H9 (cell line): ENCODE measurements around the gene OR52E4. TPM values are rescaled to one million over a fixed set of nuclear protein-coding genes. Genes with fewer than 3 reads are reported as not detected.

Experiments used
- DNase-seq: peaks from one replicate; pipeline ENCODE4 v3.0.0-alpha.2; 2017
- H2AFZ ChIP-seq: one replicate; pipeline ENCODE4 v1.6.1; 2013; ENCODE audit warnings: mild to moderate bottlenecking, low read length, control low read depth, moderate library complexity
- H2AK5ac ChIP-seq: 2 replicates; pipeline ENCODE4 v1.6.1; 2013; ENCODE audit warnings: low read length, control low read depth, mixed read lengths; ENCODE audit not compliant: insufficient read length
- H2BK120ac ChIP-seq: one replicate; pipeline ENCODE4 v1.6.1; 2013; ENCODE audit warnings: low read depth, mild to moderate bottlenecking, low read length, control low read depth, inconsistent platforms; ENCODE audit not compliant: poor library complexity, severe bottlenecking
- H2BK12ac ChIP-seq: 2 replicates; pipeline ENCODE4 v1.6.1; 2013; ENCODE audit warnings: low read length, control low read depth, mixed read lengths, low read depth; ENCODE audit not compliant: insufficient read length
- H2BK15ac ChIP-seq: 2 replicates; pipeline ENCODE4 v1.6.1; 2013; ENCODE audit warnings: low read depth, low read length, control low read depth
- H2BK20ac ChIP-seq: one replicate; pipeline ENCODE4 v1.6.1; 2013; ENCODE audit warnings: low read depth, mild to moderate bottlenecking, low read length, control low read depth, inconsistent platforms; ENCODE audit not compliant: poor library complexity, severe bottlenecking
- H2BK5ac ChIP-seq: 2 replicates; pipeline ENCODE4 v1.6.1; 2013; ENCODE audit warnings: low read length, control low read depth, mixed read lengths; ENCODE audit not compliant: insufficient read length
- H3K14ac ChIP-seq: 2 replicates; pipeline ENCODE4 v1.6.1; 2013; ENCODE audit warnings: low read length, control low read depth; ENCODE audit not compliant: insufficient read depth
- H3K18ac ChIP-seq: 2 replicates; pipeline ENCODE4 v1.6.1; 2013; ENCODE audit warnings: low read depth, mild to moderate bottlenecking, mixed read lengths, low read length, control low read depth; ENCODE audit not compliant: insufficient read length
- H3K23ac ChIP-seq: 2 replicates; pipeline ENCODE4 v1.6.1; 2013; ENCODE audit warnings: low read length, control low read depth, mixed read lengths, low read depth; ENCODE audit not compliant: insufficient read length
- H3K23me2 ChIP-seq: 2 replicates; pipeline ENCODE4 v1.6.1; 2013; ENCODE audit warnings: low read depth, mild to moderate bottlenecking, mixed read lengths, low read length, control low read depth; ENCODE audit not compliant: insufficient read length, poor library complexity, severe bottlenecking
- H3K27ac ChIP-seq: 2 replicates; pipeline ENCODE4 v1.5.1; 2013; ENCODE audit warnings: low read length, control low read depth, mixed read lengths, low read depth; ENCODE audit not compliant: insufficient read length
- H3K27me3 ChIP-seq: 2 replicates; pipeline ENCODE4 v1.6.1; 2013; ENCODE audit warnings: low read length, control low read depth, inconsistent platforms; ENCODE audit not compliant: insufficient read depth
- H3K4ac ChIP-seq: 2 replicates; pipeline ENCODE4 v1.6.1; 2013; ENCODE audit warnings: low read depth, mild to moderate bottlenecking, control low read depth, inconsistent platforms, low read length, moderate library complexity
- H3K4me1 ChIP-seq: 2 replicates; pipeline ENCODE4 v1.6.1; 2013; ENCODE audit warnings: low read length, control low read depth, inconsistent platforms; ENCODE audit not compliant: insufficient read depth
- H3K4me2 ChIP-seq: 2 replicates; pipeline ENCODE4 v1.6.1; 2013; ENCODE audit warnings: low read length, control low read depth, mixed read lengths; ENCODE audit not compliant: insufficient read length, insufficient read depth
- H3K56ac ChIP-seq: 2 replicates; pipeline ENCODE4 v1.6.1; 2013; ENCODE audit warnings: low read depth, mild to moderate bottlenecking, mixed read lengths, low read length, control low read depth; ENCODE audit not compliant: insufficient read length
- H3K79me1 ChIP-seq: 2 replicates; pipeline ENCODE4 v1.6.1; 2013; ENCODE audit warnings: low read depth, mild to moderate bottlenecking, moderate library complexity, low read length, control low read depth, inconsistent platforms; ENCODE audit not compliant: insufficient read depth, poor library complexity, severe bottlenecking
- H3K79me2 ChIP-seq: 2 replicates; pipeline ENCODE4 v1.6.1; 2013; ENCODE audit warnings: low read length, control low read depth, inconsistent platforms; ENCODE audit not compliant: insufficient read depth
- H3K9ac ChIP-seq: 2 replicates; pipeline ENCODE4 v1.6.1; 2013; ENCODE audit warnings: low read length, control low read depth, mixed read lengths; ENCODE audit not compliant: insufficient read length; ENCODE audit errors: extremely low read depth
- H3K9me3 ChIP-seq: one replicate; pipeline ENCODE4 v1.6.1; 2013; ENCODE audit warnings: low read depth, low read length, inconsistent platforms; ENCODE audit not compliant: control insufficient read depth
- H3T11ph ChIP-seq: one replicate; pipeline ENCODE4 v1.6.1; 2013; ENCODE audit warnings: mild to moderate bottlenecking, low read length, control low read depth, inconsistent platforms
- H4K20me1 ChIP-seq: one replicate; pipeline ENCODE4 v1.6.1; 2013; ENCODE audit not compliant: control insufficient read depth, insufficient read length, insufficient read depth
- H4K5ac ChIP-seq: 2 replicates; pipeline ENCODE4 v1.6.1; 2013; ENCODE audit warnings: low read depth, mild to moderate bottlenecking, mixed read lengths, low read length, control low read depth; ENCODE audit not compliant: insufficient read length
- H4K8ac ChIP-seq: replicated peaks from 2 replicates; pipeline ENCODE4 v1.6.1; 2013; ENCODE audit warnings: low read length, control low read depth, mixed read lengths, low read depth; ENCODE audit not compliant: insufficient read length
- H4K91ac ChIP-seq: 2 replicates; pipeline ENCODE4 v1.6.1; 2013; ENCODE audit warnings: low read depth, mild to moderate bottlenecking, moderate library complexity, mixed read lengths, low read length, control low read depth; ENCODE audit not compliant: insufficient read length
- H3K27ac Mint-ChIP-seq, 3 experiments: 2 replicates in 2 of 3; 3 replicates in 1 of 3; pipeline ENCODE4 v1.8.0; 2020 to 2021; ENCODE audit warnings: mixed read lengths in 3 of 3, mild to moderate bottlenecking in 1 of 3, moderate library complexity in 1 of 3
- H3K27me3 Mint-ChIP-seq: 2 replicates; pipeline ENCODE4 v1.8.0; 2021; ENCODE audit warnings: low read depth, mild to moderate bottlenecking, moderate library complexity, mixed read lengths
- H3K36me3 Mint-ChIP-seq, 3 experiments: 2 replicates in 2 of 3; 3 replicates in 1 of 3; pipeline ENCODE4 v1.8.0; 2020 to 2021; ENCODE audit warnings: low read depth in 3 of 3, mixed read lengths in 3 of 3; ENCODE audit not compliant: insufficient read depth in 1 of 3
- H3K4me1 Mint-ChIP-seq, 2 experiments: 2 replicates each; pipeline ENCODE4 v1.8.0; 2020; ENCODE audit warnings: mixed read lengths in 2 of 2
- H3K4me3 Mint-ChIP-seq, 2 experiments: 2 replicates in 1 of 2; 3 replicates in 1 of 2; pipeline ENCODE4 v1.8.0; 2020 to 2021; ENCODE audit warnings: mild to moderate bottlenecking in 2 of 2, mixed read lengths in 2 of 2, moderate library complexity in 1 of 2
- H3K9me3 Mint-ChIP-seq, 2 experiments: 2 replicates in 1 of 2; 3 replicates in 1 of 2; pipeline ENCODE4 v1.8.0; 2020; ENCODE audit warnings: mild to moderate bottlenecking in 2 of 2, mixed read lengths in 2 of 2, moderate library complexity in 1 of 2
- CTCF ChIP-seq: fragments of 200-600 bp; sonication (generic); conservative IDR thresholded peaks from 3 replicates; pipeline ENCODE4 v1.8.0; 2021; ENCODE audit warnings: antibody characterized with exemption, mild to moderate bottlenecking
- WGBS: extraction: QIAGEN DNeasy Blood & Tissue Kit; methylation state at CpG from one replicate; pipeline ENCODE4 v1.1.7; 2013; ENCODE audit warnings: missing lambda C conversion rate, low lambda C conversion rate, mixed read lengths; ENCODE audit not compliant: insufficient read length; ENCODE audit errors: extremely low coverage; 5-methylcytosine and 5-hydroxymethylcytosine counted together
- total RNA-seq: library from RNA; stranded (reverse); gene quantifications from 2 replicates; pipeline ENCODE4 v1.2.1, GENCODE V29; 2021

The OR52E4 gene
- total RNA-seq, 1 experiment from 2014 or later: not detected

DNA sequence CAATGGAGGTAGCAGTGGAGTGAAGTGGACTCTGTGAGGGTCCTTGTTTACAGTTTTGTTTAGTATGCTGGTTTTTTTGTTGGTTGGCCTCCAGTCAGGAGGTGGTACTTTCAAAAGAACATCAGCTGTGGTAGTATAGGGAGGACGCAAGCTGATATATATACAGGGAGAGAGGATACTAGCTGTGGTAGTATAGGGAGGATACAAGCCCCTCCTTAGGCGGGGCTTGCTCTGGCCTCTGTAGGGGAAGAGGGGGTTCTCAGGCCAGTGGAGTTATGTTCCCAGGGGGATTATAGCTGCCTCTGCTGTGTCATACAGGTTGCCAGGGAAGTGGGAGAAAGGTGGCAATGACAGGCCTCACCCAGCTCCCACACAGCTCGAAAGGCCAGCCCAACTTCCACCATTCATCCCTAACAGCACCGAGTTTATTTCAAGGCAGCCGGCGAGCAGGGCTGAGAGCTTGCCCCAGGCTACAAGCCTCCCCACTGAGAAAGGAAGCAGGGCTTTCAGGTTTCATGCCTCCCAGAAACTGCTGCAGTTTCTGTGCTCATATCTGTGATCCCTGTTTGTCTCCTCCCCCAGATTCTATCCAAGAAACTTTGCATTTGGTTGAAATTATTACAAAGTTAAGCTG, 49.1 kb upstream of the OR52E4 start:
- H2BK12ac ChIP-seq: no peak overlapping the region
- no peak overlapping the region for H3K4ac ChIP-seq
- no peak overlapping the region for H2AFZ ChIP-seq
- no peak overlapping the region for H4K8ac ChIP-seq
- no peak overlapping the region for H2BK5ac ChIP-seq
- H3K56ac ChIP-seq: no peak overlapping the region
- peaks cover 6 to 8% (median 6%) of the 10 kb centered on the region in 3 experiments for H3K36me3 Mint-ChIP-seq
- H3K4me1 ChIP-seq: no peaks in the 10 kb centered on the region
- no peaks in the 10 kb centered on the region for H3K79me2 ChIP-seq
- H3K9me3 Mint-ChIP-seq: peaks cover 7% of the 10 kb centered on the region in 2 experiments
- no peak overlapping the region for H3K23ac ChIP-seq
- no peak overlapping the region for H3K4me3 Mint-ChIP-seq
- H3K79me1 ChIP-seq: no peaks in the 10 kb centered on the region
- no peak overlapping the region for H2BK20ac ChIP-seq
- H3K4me1 Mint-ChIP-seq: peaks cover 8 to 20% of the 10 kb centered on the region in 2 experiments
- H3K9ac ChIP-seq: no peak overlapping the region
- H4K5ac ChIP-seq: no peak overlapping the region
- H3K14ac ChIP-seq: no peak overlapping the region
- no peak overlapping the region for H3K4me2 ChIP-seq
- no CpG with 5 or more reads among the region's 6 CpGs for WGBS
- H2BK15ac ChIP-seq: no peak overlapping the region
- no peak for TF ChIP-seq CTCF
- H3K27ac ChIP-seq: no peak overlapping the region
- no peaks in the 10 kb centered on the region for H3K23me2 ChIP-seq
- no peak overlapping the region for H3T11ph ChIP-seq
- no peak overlapping the region for H2AK5ac ChIP-seq
- DNase-seq: peak; percentile 67
- H3K27me3 ChIP-seq: no peaks in the 10 kb centered on the region
- H3K18ac ChIP-seq: no peak overlapping the region
- H4K20me1 ChIP-seq: no peaks in the 10 kb centered on the region
- H3K9me3 ChIP-seq: no peaks in the 10 kb centered on the region
- no peak overlapping the region for H4K91ac ChIP-seq
- peak overlapping the region; percentile 60 to 92 (median 83) for H3K27ac Mint-ChIP-seq
- no peak overlapping the region for H2BK120ac ChIP-seq
- no peaks in the 10 kb centered on the region for H3K27me3 Mint-ChIP-seq
